ENCODE measurements around the gene PRRT1.

The PRRT1 gene

GRCh38 chr6:32182555-32182981, 30.8 kb upstream of the PRRT1 start:
- no peaks in the 10 kb centered on the region for H3K27me3 ChIP-seq (ENCODE audit: low read length)
- TF ChIP-seq CTCF (IDR thresholded peaks at IDR 0.05; ENCODE audit: insufficient read depth, low read length, poor library complexity, severe bottlenecking) (no peak), EZH2phosphoT487 (conservative IDR thresholded peaks at IDR 0.05; ENCODE audit: low read length) (no peak)

GRCh38 chr6:32181915-32182529, 30.3 kb upstream of the PRRT1 start:
- Histone ChIP-seq H3K9me2 (replicated peaks; ENCODE audit: insufficient read depth, low read length) (no peaks in the 10 kb centered on the region), H3K9me3 (ENCODE audit: insufficient read depth, low read length) (no peaks in the 10 kb centered on the region), H3K27ac (ENCODE audit: low read depth, low read length) (no peak overlapping the region), H4K20me1 (ENCODE audit: low read depth, low read length) (no peaks in the 10 kb centered on the region), H2AFZ (ENCODE audit: low read depth, low read length, severe bottlenecking) (no peak overlapping the region), H3F3A (ENCODE audit: insufficient read depth) (peaks cover 7% of the 10 kb centered on the region), H3K9ac (ENCODE audit: low read length) (no peak overlapping the region), H3K79me2 (ENCODE audit: insufficient read depth, low read length) (peaks cover 12% of the 10 kb centered on the region), H3K27me3 (ENCODE audit: low read length) (no peaks in the 10 kb centered on the region), H3K4me2 (ENCODE audit: low read depth, low read length, poor library complexity, severe bottlenecking) (no peak overlapping the region), H3K4me3 (ENCODE audit: insufficient read depth, low read length, poor library complexity, severe bottlenecking) (no peak overlapping the region), H3K36me3 (ENCODE audit: low read length) (no peaks in the 10 kb centered on the region)
- TF ChIP-seq EZH2phosphoT487 (conservative IDR thresholded peaks at IDR 0.05; ENCODE audit: low read length) (no peak), CTCF (IDR thresholded peaks at IDR 0.05; ENCODE audit: insufficient read depth, low read length, poor library complexity, severe bottlenecking) (no peak)

More at GRCh38 chr6:32182555-32182981, 30.8 kb upstream of the PRRT1 start:
- Histone ChIP-seq H4K20me1 (ENCODE audit: low read depth, low read length) (no peaks in the 10 kb centered on the region), H3K36me3 (ENCODE audit: low read length) (no peaks in the 10 kb centered on the region), H3F3A (ENCODE audit: insufficient read depth) (peaks cover 2% of the 10 kb centered on the region), H3K27ac (ENCODE audit: low read depth, low read length) (no peak overlapping the region), H3K9me3 (ENCODE audit: insufficient read depth, low read length) (no peaks in the 10 kb centered on the region), H3K4me2 (ENCODE audit: low read depth, low read length, poor library complexity, severe bottlenecking) (no peak overlapping the region), H3K9ac (ENCODE audit: low read length) (no peak overlapping the region), H2AFZ (ENCODE audit: low read depth, low read length, severe bottlenecking) (no peak overlapping the region), H3K4me3 (ENCODE audit: insufficient read depth, low read length, poor library complexity, severe bottlenecking) (no peak overlapping the region), H3K79me2 (ENCODE audit: insufficient read depth, low read length) (peaks cover 12% of the 10 kb centered on the region), H3K9me2 (replicated peaks; ENCODE audit: insufficient read depth, low read length) (no peaks in the 10 kb centered on the region)

- Histone ChIP-seq H3K27me3 (ENCODE audit: low read length) (no peaks in the 10 kb centered on the region), H4K20me1 (ENCODE audit: low read depth, low read length) (no peaks in the 10 kb centered on the region), H3K27ac (ENCODE audit: low read depth, low read length) (no peak overlapping the region), H3K9me2 (replicated peaks; ENCODE audit: insufficient read depth, low read length) (no peaks in the 10 kb centered on the region), H3K79me2 (ENCODE audit: insufficient read depth, low read length) (peaks cover 12% of the 10 kb centered on the region), H3K4me2 (ENCODE audit: low read depth, low read length, poor library complexity, severe bottlenecking) (no peak overlapping the region), H2AFZ (ENCODE audit: low read depth, low read length, severe bottlenecking) (no peak overlapping the region), H3K9ac (ENCODE audit: low read length) (no peak overlapping the region), H3K9me3 (ENCODE audit: insufficient read depth, low read length) (no peaks in the 10 kb centered on the region), H3K4me3 (ENCODE audit: insufficient read depth, low read length, poor library complexity, severe bottlenecking) (no peak overlapping the region), H3K36me3 (ENCODE audit: low read length) (no peaks in the 10 kb centered on the region), H3F3A (ENCODE audit: insufficient read depth) (peaks cover 15% of the 10 kb centered on the region)
- no peak for TF ChIP-seq CTCF (IDR thresholded peaks at IDR 0.05; ENCODE audit: insufficient read depth, low read length, poor library complexity, severe bottlenecking)
- no peak for TF ChIP-seq EZH2phosphoT487 (conservative IDR thresholded peaks at IDR 0.05; ENCODE audit: low read length)
Measured at GRCh38 chr6:32181148-32181702, 29.5 kb upstream of the PRRT1 start.

All from SU-DHL-6 (cell line).